ENCODE results near the gene LONRF2. TPM values are rescaled to one million over a fixed set of nuclear protein-coding genes. Genes with fewer than 3 reads are reported as not detected.

LONRF2 gene
- total RNA-seq, 1 experiment from 2014 or later: 1.1 TPM

- ATAC-seq (no peak), DNase-seq (no peak)
- ChIA-PET POLR2A (ENCODE audit: unreplicated experiment) (interaction anchor here (0.5 kb wide), 1 partner anchor 34 kb away, joined by 3 read pairs; no protein-coding TSS in a partner anchor), CTCF (no interaction called here)
- Histone ChIP-seq H3K9me3 (ENCODE audit: low read length) (0 out of 2 replicates have a peak, but pooled peaks cover 5% of the 10 kb centered on the region), H3K9ac (ENCODE audit: low read length) (no peak overlapping the region), H3K4me1 (ENCODE audit: insufficient read depth, low read length) (no peaks in the 10 kb centered on the region), H3K79me2 (ENCODE audit: low read length) (no peaks in the 10 kb centered on the region), H3F3A (ENCODE audit: low read length, unreplicated experiment) (no peaks in the 10 kb centered on the region), H3K9me2 (replicated peaks; ENCODE audit: low read length) (no peaks in the 10 kb centered on the region), H3K4me3 (ENCODE audit: low read length) (no peak overlapping the region), H3K4me2 (ENCODE audit: low read length) (no peak overlapping the region), H3K27me3 (ENCODE audit: low read length) (no peaks in the 10 kb centered on the region), H3K27ac (ENCODE audit: low read length) (no peak overlapping the region), H3K36me3 (ENCODE audit: low read depth, low read length) (no peaks in the 10 kb centered on the region), H2AFZ (ENCODE audit: low read length) (no peak overlapping the region), H4K20me1 (ENCODE audit: low read length) (no peaks in the 10 kb centered on the region)
- intact Hi-C loops (cut with micrococcal nuclease): no loop called here
- BruUV-seq (replicated peaks): no TSS peak
- no peak for TF ChIP-seq EZH2phosphoT487 (IDR thresholded peaks at IDR 0.05; ENCODE audit: borderline replicate concordance, low read length)
- TF ChIP-seq EZH2 (IDR thresholded peaks at IDR 0.05; ENCODE audit: low read length, unreplicated experiment): no peak
- TF ChIP-seq, protein P1, sequence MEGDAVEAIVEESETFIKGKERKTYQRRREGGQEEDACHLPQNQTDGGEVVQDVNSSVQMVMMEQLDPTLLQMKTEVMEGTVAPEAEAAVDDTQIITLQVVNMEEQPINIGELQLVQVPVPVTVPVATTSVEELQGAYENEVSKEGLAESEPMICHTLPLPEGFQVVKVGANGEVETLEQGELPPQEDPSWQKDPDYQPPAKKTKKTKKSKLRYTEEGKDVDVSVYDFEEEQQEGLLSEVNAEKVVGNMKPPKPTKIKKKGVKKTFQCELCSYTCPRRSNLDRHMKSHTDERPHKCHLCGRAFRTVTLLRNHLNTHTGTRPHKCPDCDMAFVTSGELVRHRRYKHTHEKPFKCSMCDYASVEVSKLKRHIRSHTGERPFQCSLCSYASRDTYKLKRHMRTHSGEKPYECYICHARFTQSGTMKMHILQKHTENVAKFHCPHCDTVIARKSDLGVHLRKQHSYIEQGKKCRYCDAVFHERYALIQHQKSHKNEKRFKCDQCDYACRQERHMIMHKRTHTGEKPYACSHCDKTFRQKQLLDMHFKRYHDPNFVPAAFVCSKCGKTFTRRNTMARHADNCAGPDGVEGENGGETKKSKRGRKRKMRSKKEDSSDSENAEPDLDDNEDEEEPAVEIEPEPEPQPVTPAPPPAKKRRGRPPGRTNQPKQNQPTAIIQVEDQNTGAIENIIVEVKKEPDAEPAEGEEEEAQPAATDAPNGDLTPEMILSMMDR (conservative IDR thresholded peaks at IDR 0.05; ENCODE audit: low read depth, low read length): no peak
These were observed 19.8 kb downstream of the LONRF2 start for GRCh38 chr2:100302585-100302892.

GRCh38 chr2:100301881-100302584 is 20.3 kb downstream of the LONRF2 start:
- Histone ChIP-seq H3K9me2 (replicated peaks; ENCODE audit: low read length) (no peaks in the 10 kb centered on the region), H3K4me3 (ENCODE audit: low read length) (no peak overlapping the region), H3K27ac (ENCODE audit: low read length) (no peak overlapping the region), H4K20me1 (ENCODE audit: low read length) (no peaks in the 10 kb centered on the region), H3K4me1 (ENCODE audit: insufficient read depth, low read length) (no peaks in the 10 kb centered on the region), H3K9me3 (ENCODE audit: low read length) (0 out of 2 replicates have a peak, but pooled peaks cover 5% of the 10 kb centered on the region), H2AFZ (ENCODE audit: low read length) (no peak overlapping the region), H3K27me3 (ENCODE audit: low read length) (no peaks in the 10 kb centered on the region), H3K9ac (ENCODE audit: low read length) (no peak overlapping the region), H3K36me3 (ENCODE audit: low read depth, low read length) (no peaks in the 10 kb centered on the region), H3K79me2 (ENCODE audit: low read length) (no peaks in the 10 kb centered on the region), H3K4me2 (ENCODE audit: low read length) (no peak overlapping the region), H3F3A (ENCODE audit: low read length, unreplicated experiment) (no peaks in the 10 kb centered on the region)
- TF ChIP-seq EZH2 (IDR thresholded peaks at IDR 0.05; ENCODE audit: low read length, unreplicated experiment) (no peak), EZH2phosphoT487 (IDR thresholded peaks at IDR 0.05; ENCODE audit: borderline replicate concordance, low read length) (no peak)
- TF ChIP-seq, protein P1 (conservative IDR thresholded peaks at IDR 0.05; ENCODE audit: low read depth, low read length): no peak
- POLR2A ChIA-PET (ENCODE audit: unreplicated experiment): no interaction called here
- ATAC-seq: no peak
- no peak for DNase-seq
- BruUV-seq (replicated peaks): no TSS peak
- intact Hi-C loops (cut with micrococcal nuclease): no loop called here
- CTCF ChIA-PET: no interaction called here

- no peak overlapping the region for H3K9ac ChIP-seq (ENCODE audit: low read length)
- H3K9me2 ChIP-seq (replicated peaks; ENCODE audit: low read length): no peaks in the 10 kb centered on the region
- no peak overlapping the region for H2AFZ ChIP-seq (ENCODE audit: low read length)
- no TSS peak for BruUV-seq (replicated peaks)
- ChIA-PET POLR2A (ENCODE audit: unreplicated experiment) (no interaction called here), CTCF (no interaction called here)
- no peaks in the 10 kb centered on the region for H4K20me1 ChIP-seq (ENCODE audit: low read length)
- intact Hi-C loops (cut with micrococcal nuclease): no loop called here
- H3K27ac ChIP-seq (ENCODE audit: low read length): no peak overlapping the region
- H3F3A ChIP-seq (ENCODE audit: low read length, unreplicated experiment): no peaks in the 10 kb centered on the region
- H3K4me1 ChIP-seq (ENCODE audit: insufficient read depth, low read length): no peaks in the 10 kb centered on the region
- no peaks in the 10 kb centered on the region for H3K36me3 ChIP-seq (ENCODE audit: low read depth, low read length)
- H3K9me3 ChIP-seq (ENCODE audit: low read length): 0 out of 2 replicates have a peak, but pooled peaks cover 5% of the 10 kb centered on the region
- no peaks in the 10 kb centered on the region for H3K27me3 ChIP-seq (ENCODE audit: low read length)
- TF ChIP-seq EZH2phosphoT487 (IDR thresholded peaks at IDR 0.05; ENCODE audit: borderline replicate concordance, low read length) (no peak), EZH2 (IDR thresholded peaks at IDR 0.05; ENCODE audit: low read length, unreplicated experiment) (no peak)
- TF ChIP-seq, protein P1 (conservative IDR thresholded peaks at IDR 0.05; ENCODE audit: low read depth, low read length): no peak
- no peaks in the 10 kb centered on the region for H3K79me2 ChIP-seq (ENCODE audit: low read length)
- H3K4me2 ChIP-seq (ENCODE audit: low read length): no peak overlapping the region
- DNase-seq: no peak
- no peak for ATAC-seq
- H3K4me3 ChIP-seq (ENCODE audit: low read length): no peak overlapping the region
These were observed 22.8 kb downstream of the LONRF2 start for GRCh38 chr2:100299548-100299947.
